ENCODE measurements around the gene GPATCH2L.

- TF ChIP-seq E2F6 (IDR thresholded peaks at IDR 0.05; ENCODE audit: borderline replicate concordance, low read depth) (no peak), MAX (IDR thresholded peaks at IDR 0.05) (no peak), EP300 (IDR thresholded peaks at IDR 0.05) (no peak), CTCF (IDR thresholded peaks at IDR 0.05) (no peak), POLR2A (IDR thresholded peaks at IDR 0.05; ENCODE audit: low read length) (no peak), MYC (IDR thresholded peaks at IDR 0.05; ENCODE audit: borderline replicate concordance, low read length) (no peak), ELK1 (IDR thresholded peaks at IDR 0.05; ENCODE audit: low read depth, low read length) (no peak)
Measured at GRCh38 chr14:76125511-76125910, 26.2 kb upstream of the GPATCH2L start.

Data from A549 (cell line).